Measurements from ENCODE around the gene PARVA.
"Not testable (repeated sequence)": the region's sequence is repeated elsewhere in the genome, so short reads cannot be mapped to it uniquely, and the experiment has no call there.

PARVA gene

DNA sequence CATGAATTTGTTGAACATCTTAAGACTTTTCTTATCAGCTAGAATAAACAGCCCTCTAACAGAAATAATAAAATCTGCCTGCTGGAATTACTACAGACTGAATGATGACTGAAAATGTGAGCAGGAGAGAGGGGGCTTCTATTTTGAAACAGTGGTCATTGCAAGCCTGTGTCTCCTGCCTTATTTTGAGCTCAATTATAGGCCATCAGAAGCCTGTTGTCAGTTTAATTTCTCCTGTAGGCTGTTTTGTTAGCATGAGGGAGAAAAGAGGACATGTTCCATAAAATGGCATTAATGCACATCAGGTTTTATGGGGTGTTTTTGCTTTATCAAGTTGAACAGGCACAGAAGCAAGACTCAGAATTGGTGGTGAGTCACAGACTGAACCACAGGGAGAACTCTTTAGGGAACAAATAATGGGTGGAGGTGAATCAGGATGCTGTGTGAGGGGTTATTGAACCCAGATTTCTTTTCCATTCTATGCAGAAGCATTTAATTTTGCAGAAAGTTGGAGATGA is 129.1 kb downstream of the PARVA start:
- no peak for DNase-seq

DNA sequence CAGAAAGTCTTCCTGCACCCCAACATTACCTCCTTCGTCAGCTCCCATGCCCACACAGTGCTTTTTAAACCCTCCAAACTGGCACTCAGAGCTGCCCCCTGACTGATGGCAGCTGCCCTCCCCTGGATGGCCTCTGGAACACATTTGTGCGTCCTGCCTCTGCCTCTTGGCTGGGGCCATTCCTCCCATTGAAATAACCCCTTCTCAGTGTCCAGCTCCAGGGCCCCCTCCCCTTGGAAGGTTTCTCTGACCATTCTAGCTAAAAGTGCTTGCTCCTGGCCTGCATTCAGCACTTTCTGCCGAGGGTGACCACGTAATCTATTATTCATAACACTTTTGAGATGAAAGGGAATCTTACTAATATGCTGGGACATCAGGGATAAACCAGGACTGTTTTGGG is 130.0 kb downstream of the PARVA start:
- no peak for DNase-seq

DNA sequence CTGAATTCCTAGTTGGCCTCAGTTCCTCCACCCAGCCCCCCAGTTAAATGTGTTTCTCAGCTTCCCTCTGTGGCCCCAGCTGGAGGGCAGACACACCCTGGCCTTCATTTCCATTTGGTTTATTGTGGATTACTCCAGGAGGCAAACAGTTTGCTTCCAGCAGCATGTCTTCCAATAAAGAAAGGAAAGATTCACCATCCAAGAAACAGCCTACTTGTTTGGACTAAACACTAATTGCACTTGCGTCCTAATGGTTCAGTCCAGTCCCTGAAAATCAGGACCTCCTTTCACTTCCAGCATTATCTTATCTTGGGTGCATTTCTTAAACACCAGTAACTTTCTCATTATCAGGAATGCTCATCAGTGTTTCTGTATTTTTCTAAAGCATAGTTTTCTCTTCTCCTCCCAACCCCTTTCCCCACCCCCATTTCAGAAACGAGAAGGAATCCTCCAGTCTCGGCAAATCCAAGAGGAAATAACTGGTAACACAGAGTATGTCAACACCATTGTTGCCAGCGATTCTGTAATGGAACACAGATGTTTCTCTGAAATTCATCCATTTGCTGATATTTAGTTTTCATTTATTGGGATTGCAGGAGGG is 130.9 kb downstream of the PARVA start:
- no peak for DNase-seq

DNA sequence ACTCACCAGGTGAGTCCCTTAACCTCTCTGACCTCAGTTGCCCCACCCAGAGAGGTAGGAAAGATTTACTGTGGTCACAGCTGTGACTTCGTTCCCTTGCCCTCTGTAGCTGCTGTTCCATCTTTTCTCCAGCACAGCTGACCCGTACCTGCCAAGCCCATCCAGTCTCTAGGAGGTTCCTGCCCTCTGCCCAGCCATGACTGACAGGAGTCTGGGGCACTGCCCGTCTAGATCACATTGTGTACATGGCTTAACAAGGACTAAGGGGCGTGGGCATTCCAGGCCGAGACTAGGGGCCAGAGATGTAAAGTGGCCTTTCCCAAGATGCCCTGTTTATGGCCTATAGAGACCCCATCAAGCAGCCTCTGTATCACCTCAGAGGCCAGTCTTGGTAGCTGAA is 132.0 kb downstream of the PARVA start:
- DNase-seq, result no peak

DNA sequence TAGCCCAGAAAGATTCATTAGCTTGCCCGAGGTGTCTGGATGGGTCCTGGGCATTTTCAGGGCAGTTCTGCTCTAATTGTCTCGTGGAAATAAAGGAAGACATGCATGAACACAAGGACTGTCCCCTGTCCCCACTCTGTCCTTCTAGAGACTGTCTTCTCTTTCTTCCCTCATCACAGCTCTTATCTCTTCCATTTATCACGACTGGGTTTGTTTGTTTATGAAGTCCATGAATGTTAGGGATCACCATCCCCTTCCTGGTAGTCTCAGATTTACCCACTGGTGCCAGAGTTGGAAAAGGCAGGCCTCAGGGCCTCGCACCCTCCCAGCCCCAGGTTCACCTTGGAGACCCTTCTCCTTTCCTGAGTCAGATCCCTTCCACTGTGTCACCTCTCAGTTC is 134.8 kb downstream of the PARVA start:
- DNase-seq, result no peak

DNA sequence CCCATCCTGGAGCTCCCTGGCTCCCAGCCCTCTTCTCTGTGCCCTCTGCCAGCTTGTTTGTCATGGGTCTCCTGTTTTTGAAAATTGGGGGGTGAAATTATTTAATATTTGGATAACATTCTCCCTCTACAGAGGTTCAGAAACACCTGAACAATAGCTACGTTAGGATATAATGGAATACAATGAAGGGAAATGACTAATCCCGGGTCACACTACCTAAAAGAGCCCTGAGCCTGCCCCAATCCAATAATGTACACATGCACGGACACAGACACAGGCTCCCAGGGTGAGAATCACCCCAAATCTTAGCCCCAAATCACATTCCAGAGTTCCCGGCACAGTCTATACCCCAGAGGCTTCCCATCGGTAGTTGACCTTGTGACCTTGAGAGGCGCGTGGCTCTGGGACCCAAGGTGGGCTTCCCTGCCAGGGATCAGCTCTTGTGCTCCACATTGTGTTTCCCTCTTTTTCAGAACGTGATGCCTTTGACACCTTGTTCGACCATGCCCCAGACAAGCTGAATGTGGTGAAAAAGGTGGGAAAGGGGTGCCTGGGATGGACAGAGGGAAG is 135.5 kb downstream of the PARVA start:
- no peak for DNase-seq

DNA sequence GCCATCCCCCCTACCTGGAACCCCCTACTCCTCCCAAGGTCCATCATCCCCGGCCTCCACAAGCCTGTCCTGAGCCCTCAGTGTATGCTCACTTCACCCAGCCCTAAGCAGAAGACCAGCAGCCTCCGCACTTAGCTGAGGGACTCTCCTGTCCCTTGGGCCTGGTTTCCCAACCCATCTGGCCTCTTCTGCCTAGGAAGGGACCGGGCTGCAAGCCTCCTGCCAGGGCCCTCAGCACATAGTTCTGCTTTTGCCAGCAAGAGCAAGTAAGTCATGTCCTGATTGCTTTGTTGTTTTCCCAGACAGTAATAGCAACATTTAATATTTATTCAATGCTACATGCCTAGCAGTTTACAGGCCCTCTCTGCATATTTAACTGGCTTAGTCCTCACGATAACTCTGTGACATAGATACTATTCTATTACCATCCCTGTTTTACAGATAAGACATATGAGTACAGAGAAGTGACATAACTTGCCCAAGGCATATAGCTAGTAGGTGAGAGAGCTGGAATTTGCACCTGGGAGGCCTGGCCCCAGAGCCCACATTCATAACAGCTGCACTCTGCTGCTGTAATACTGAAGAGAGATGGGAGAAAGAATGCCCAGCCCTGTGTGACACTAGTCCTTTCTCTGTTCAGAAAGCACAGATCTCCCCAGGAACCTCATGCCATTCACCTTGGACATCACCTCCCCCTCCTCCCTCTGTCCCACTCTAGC is 139.2 kb downstream of the PARVA start:
- no peak for DNase-seq

DNA sequence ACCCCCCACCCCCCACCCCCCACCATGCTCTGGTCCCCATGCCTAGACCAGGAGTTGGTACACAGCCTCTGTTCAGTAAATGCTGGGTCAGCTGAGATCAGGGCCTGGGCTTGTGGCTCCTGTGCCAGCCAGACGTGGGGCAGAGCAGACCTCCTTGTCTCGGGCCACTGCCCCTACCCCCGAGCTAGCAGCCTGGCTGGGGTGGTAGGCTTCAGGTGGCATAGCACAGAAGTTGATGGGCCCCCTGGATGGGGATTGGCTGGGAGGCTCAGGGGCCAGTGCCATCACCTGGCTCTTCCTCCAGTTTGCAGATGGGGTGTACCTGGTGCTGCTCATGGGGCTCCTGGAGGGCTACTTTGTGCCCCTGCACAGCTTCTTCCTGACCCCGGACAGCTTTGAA is 139.9 kb downstream of the PARVA start:
- no peak for DNase-seq

DNA sequence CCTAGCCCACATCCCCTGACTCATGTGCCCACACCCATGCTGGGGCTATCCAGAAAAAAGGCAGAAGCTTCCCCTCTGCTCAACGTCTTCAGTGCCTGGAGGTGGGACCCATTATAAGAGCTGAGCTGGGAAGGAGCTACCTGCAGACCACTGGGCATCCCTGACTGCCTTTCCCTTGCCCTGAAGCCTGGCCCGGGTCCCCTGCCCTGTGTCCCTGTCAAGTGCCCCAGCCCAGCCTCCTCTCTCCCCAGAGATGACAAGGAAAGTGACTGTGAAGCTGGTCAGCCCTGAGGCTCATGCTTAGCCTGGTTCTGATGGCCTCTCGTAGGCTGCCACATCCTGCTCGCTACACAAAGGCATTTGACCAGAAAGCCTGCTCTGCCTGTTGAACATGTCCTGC is 140.4 kb downstream of the PARVA start:
- no peak for DNase-seq

DNA sequence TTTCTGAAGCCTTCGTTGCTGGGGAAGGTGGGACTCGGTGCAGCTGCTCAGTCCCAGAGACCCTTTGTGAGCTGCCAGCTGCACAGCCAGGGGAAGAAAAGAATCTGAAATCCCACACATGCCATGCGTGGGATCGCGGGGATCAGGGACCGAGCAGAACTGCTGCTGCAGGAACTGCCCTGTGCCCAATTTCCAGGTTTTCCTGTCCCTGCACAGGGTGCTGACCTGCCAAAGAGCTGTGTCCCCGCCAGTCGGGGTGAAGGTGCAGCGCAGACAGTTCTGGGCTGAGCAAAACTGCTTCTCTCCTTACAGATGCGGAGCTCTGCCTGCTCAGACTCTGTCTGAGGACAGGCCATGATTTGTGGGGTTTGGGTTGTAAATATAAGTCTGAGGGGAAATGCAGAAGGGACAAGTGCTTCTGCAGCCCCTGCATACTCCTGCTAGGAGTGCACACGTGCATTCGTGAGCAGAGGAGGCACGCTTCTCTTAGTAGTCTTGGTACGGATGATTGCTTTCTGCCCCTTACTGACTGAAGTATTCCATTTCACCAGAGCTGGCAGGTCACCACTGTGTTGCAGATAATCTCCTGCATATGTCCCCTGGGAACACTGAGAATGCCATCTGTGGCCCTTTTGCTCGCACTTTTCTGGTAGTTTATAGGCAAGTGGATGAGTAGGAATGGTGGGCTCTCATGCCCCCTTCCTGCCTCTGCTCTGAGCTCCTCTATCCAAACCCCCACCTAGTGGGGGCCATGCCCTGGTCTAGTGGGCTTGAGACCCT is 141.4 kb downstream of the PARVA start:
- DNase-seq, result peak; percentile 75

DNA sequence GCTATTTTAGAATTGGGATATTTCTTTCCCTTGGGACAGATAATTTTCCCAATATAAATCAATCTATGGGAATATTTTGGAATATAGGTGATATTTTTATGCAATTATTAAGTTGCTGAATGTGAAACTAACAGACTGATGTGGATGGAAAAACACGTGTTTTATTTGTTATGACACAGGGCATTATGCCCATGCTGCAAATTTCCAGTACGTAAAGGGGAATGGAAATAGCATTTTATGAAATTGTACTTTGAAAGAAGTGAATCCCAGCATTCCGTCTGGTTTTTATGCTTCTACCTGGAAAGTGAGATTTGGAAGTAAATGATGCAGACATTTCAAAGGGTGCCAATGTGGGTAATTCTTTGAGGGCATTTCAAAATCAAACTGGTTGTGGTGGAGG is 142.7 kb downstream of the PARVA start:
- DNase-seq, result no peak

DNA sequence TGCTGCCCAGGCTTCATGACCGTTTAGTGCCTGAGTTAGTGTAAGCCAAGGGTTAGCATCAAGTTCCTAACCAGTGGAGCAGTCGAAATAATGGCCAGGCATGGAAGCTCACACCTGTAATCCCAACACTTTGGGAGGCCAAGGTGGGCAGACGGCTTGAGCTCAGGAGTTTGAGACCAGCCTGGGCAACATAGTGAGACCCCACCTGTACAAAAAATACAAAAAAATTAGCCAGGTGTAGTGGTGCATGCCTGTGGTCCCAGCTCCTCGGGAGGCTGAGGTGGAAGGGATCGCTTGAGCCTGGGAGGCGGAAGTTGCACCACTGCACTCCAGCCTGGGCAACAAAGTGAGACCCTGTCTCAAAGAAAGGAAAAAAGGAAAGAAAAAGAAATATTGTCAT is 143.2 kb downstream of the PARVA start:
- not testable (repeated sequence) for DNase-seq

DNA sequence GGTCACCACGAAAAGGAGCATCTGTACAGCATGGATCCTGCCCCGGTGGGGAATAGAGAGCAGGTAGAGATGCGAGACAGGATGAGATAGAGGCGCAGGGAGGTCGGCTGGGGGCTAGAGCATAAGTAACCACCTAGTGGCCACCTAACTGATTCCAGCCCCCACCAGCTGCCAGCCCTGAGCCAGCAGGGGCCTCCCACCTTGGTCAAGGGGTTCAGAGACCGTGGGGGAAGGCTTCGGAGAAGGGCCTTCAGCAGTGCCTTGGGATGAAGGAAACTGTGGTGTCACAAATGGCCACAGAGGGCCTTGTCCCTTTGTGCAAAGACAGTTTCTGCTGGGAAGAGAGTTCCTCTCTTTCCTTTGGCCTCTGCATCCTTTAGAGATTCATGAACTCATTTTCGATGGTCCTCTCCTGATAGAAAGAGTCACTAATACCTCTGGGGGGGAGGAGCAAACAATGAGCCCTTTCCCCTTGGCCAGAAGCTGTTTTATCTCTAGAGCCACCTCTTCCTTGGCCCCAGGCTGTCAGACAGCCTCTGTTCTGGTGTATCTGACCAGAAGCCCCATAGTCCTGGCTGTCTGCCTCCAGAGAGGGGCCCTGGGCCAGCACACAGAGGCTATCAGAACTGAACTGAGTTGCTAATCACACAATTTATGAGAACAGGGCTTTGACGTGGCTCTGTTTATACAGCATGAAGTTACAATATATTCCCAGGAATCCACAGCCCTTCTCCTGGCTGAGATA is 146.0 kb downstream of the PARVA start:
- no peak for DNase-seq

DNA sequence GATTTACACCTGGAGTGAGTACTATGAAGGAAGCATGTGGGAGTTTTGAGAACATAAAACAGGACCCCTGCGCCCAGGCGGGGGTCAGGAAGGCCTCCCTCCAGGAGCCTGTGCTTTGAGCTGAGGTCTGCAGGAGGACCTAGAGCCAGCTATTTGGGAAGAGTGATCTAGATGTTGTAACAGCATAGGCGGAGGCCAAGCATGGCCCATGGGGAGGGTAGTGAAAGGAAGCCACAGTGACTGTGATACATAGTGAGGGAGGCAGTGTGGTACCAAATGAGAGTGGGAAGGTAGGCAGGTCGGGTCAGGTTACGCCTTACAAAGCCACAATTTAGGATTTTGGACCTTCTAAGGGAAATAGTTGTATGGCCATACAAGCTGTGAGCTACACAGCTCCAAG is 147.5 kb downstream of the PARVA start:
- no peak for DNase-seq

DNA sequence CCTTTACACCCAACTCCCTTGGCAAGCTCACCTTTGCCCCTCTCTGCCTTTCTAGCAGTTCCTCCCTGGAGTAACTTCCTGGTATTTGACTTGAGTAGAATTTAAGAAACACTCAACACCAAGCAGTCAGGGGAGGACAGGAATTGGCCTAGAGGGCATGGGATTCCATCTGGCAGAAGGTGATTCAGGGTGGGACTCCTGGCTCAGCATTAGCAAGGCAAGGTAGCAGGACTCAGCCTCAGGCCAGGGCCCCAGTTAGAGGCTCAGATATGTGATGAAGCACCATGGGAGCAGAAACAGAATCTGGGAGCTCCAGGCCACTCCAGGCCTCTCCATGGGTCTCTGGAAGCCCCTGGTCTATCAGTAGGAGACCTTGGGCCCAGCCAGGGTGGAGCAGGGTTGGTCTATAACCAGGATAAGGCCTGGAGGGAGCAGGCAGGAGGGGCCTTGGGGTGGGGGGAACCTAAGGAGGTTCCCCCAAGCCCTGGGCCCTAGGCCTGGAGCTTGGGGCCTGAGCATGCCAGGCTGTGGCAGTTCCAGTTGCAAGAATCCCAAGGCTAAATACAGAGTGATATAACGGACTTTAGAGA is 148.2 kb downstream of the PARVA start:
- DNase-seq, result no peak

DNA sequence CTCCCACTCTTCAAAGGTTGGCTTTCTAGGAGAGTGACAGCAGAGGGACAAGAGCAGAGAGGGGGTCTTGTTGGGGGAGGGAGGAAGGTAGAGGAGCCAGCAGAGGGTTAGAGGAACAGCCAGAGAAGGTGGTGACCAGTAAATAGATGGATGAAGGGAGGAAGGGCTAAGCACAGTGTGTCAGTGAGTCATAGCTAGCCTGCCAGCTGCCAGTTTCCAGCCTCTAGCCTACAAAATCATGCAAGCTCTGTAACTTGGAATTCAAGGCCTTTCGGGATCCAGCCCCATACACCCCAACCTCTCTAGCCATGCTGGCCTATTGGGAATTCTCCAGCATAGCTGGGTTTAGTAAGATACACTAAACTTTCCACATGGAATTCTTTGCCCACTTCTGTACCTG is 149.4 kb downstream of the PARVA start:
- no peak for DNase-seq

DNA sequence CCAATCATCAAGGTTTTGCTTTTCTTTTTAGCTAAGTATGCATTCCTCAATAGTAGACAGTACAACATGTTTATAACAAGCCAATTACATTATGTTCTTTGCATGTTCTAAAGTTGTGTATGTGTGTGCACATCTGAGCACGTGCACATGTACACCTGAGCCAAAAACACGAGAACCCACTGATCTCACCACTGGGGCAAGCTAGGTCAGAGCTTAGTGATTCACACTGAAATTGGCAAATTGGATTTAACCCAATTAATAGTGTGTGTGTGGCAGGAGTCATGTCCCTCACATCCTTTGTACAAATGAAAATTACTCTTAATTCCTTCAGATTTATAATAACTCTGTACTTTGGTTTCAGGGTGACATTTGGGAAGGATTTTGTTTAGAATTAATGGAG is 151.1 kb downstream of the PARVA start:
- DNase-seq, result no peak

DNA sequence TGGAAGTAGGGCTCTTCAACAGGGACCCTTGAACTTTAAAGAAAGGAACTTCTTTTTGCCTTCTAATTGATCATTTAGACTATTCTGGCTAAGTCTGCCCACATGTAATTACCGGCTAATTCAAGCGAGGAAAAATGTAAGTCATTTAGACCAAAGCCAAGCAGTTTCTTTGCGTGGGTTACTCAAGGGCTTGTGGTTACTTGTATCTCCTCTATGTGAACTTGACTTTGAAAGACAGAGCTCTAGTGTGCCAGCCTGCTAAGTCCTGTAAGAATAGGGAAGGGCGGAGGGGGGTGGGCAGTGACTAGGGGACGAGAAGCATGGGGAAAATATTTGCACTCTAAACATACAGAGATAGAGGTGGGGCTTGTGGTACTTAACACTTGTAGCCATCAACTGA is 151.7 kb downstream of the PARVA start:
- DNase-seq, result no peak

DNA sequence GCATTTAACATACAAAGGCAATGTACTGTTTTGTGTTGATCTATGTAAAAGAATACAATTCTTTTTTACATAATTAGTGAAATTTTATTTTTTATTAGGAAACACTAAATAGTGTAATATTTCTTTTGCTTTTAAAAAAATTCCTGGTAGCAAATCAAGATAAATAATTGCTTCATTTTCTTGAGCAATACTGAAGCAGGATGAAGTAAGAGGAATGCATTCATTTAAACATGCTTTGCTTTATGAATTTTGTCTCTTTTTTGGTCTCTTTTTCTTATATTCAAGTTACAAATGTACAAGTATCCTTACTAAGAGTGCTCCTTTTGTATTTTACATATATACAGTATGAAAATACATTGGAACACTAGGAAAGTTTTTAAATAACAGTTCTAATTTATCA is 152.4 kb downstream of the PARVA start:
- no peak for DNase-seq

DNA sequence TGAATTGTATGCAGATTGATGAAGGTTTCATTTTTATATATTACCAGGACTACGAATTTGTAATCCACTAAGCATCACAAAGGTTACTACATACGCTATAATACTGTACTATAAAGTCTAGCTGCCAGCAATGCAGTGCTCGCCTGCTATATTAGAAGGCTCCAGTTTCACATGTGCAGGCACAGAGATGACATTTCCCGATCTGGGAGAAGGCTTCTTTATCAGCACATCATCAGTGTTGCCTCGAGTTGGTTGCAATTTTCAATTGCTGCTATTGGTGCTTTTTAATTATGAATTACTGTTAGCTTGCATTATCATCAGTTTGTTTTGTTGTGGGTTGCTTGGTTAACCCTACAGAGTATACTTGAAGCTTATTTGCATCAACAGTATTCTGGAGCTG is 153.6 kb downstream of the PARVA start:
- no peak for DNase-seq

DNA sequence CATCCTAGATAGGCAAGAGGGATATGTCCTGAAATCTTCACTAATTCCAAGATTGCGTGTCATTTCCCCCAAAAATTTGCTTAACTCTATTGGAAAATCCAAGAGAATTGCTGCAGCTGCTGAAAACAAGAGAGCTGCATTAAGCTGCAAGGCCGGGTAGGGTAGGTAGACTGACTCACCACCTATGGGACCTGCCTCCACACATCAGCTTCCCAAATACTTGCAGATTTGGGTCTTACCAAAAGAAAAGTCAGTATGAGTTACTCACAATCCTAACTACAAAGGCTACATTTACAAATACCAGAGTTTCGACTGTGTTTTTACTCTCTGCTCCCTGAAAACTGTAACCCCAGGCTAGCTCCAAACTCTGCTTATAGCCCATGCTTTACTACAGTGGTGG is 154.3 kb downstream of the PARVA start:
- DNase-seq, result no peak

DNA sequence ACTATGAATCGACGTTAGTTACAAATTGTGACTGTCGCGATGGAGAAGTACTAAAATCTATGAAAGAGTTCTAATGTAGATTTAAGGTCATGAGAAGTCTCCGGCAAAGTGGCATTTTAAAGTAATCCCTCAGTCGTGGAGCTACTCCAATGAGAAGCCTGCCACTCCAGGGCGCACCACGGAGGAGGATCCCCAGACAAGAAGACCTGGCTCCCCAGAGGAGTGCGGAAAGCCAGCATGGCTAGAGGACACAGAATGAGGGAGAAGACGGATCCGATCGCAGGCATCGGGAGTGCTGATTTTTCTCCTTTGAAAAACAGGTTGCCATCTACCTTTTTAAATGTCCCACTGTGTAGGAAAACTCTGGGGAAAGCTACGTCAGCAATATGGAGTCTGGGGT is 155.2 kb downstream of the PARVA start:
- no peak for DNase-seq

DNA sequence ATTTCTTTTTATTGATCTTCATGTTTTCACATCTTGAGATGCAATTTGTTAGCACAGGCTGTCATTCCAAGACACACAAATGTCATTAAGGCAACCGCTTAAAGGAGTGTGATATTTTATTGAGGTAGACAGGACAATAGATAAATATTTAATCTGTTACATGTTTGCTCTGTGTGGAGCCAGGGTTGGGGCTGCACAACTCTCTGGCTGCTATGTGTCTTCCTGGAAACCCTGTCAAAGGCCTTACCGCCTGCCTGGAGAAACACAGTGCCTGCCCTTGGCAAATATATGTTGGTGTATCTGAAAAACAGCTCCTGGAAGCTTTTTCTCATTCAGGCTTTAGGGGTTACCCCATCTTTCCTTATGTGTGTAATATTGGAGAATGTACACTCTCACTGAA is 157.2 kb downstream of the PARVA start:
- no peak for DNase-seq
